HepG2 (cell line): ENCODE measurements around the gene CYB5B. TPM values are rescaled to one million over a fixed set of nuclear protein-coding genes. Genes with fewer than 3 reads are reported as not detected.

Experiments used
- ATAC-seq: fragments of 200-7000 bp; cut with Tn5 transposase; 3 replicates; pipeline ENCODE4 v1.9.1; 2020; ENCODE audit warnings: mild to moderate bottlenecking, moderate library complexity
- BruUV-seq: library from RNA; stranded (reverse); fragments of 400-500 nt; replicated peaks from 2 replicates; lab custom pipeline; 2021; lab: Mats Ljungman, UMichigan
- CTCF ChIA-PET: fragments of 300-600 bp; formaldehyde crosslinking; extraction: SDS; loops from one replicate; lab custom pipeline; 2021; ENCODE audit warnings: low total read pairs, inconsistent platforms, low intra/inter-chr PET ratio; lab: Yijun Ruan, JAX
- POLR2A ChIA-PET: fragments of 350-600 bp; sonication (Branson Sonifier 250); formaldehyde crosslinking; loops from one replicate; lab custom pipeline; 2020; ENCODE audit warnings: antibody characterized with exemption, inconsistent platforms; lab: Yijun Ruan, JAX
- DNase-seq: peaks from one replicate; pipeline ENCODE4 v3.0.0-alpha.2; 2015; ENCODE audit warnings: low spot score
- FAIRE-seq: peaks from 3 replicates; lab custom pipeline; 2011; peaks lifted over from hg19 to GRCh38; lab: Jason Lieb, UNC
- H2AFZ ChIP-seq: one replicate; pipeline ENCODE4 v1.6.1; 2011; ENCODE audit warnings: low read length, inconsistent platforms
- H3K27ac ChIP-seq: fragments of 300-600 bp; 3 replicates; pipeline ENCODE4 v1.8.0; 2011; ENCODE audit warnings: mixed run types, mild to moderate bottlenecking, mixed read lengths, low read length, inconsistent platforms; ENCODE audit not compliant: insufficient read depth; ENCODE audit errors: extremely low read length
- H3K27me3 ChIP-seq, 2 experiments: fragments of 200-600 bp in 1 of 2; 2 replicates in 1 of 2; 3 replicates in 1 of 2; pipeline versions ENCODE4 v1.6.0 to v1.8.0; 2011; ENCODE audit warnings: low read length in 2 of 2, mild to moderate bottlenecking in 2 of 2, moderate library complexity in 2 of 2, inconsistent platforms in 1 of 2; ENCODE audit not compliant: insufficient read depth in 2 of 2, control insufficient read depth in 1 of 2
- H3K36me3 ChIP-seq, 2 experiments: fragments of 200-600 bp in 1 of 2; replicated peaks in 1 of 2; 2 replicates in 1 of 2; 3 replicates in 1 of 2; pipeline versions ENCODE4 v1.5.1 to v1.8.0; 2011; ENCODE audit warnings: low read length in 2 of 2, inconsistent platforms in 1 of 2; ENCODE audit not compliant: insufficient read depth in 2 of 2, control insufficient read depth in 1 of 2
- H3K4me1 ChIP-seq: 2 replicates; pipeline ENCODE4 v1.5.1; 2012; ENCODE audit warnings: low read length, inconsistent platforms; ENCODE audit not compliant: insufficient read depth
- H3K4me2 ChIP-seq: 2 replicates; pipeline ENCODE4 v1.6.0; 2011; ENCODE audit warnings: low read depth, low read length, inconsistent platforms
- H3K4me3 ChIP-seq, 3 experiments: fragments of 200-600 bp in 1 of 3; sonication (generic), shearing (Covaris generic) in 1 of 3; replicated peaks in 1 of 3; 2 replicates each; pipeline ENCODE4 v1.5.1; 2011 to 2016; ENCODE audit warnings: low read length in 3 of 3, inconsistent platforms in 2 of 3, low read depth in 2 of 3, mild to moderate bottlenecking in 2 of 3, control low read depth in 1 of 3, mixed read lengths in 1 of 3; ENCODE audit not compliant: insufficient read depth in 1 of 3
- H3K79me2 ChIP-seq: one replicate; pipeline ENCODE4 v1.6.1; 2011; ENCODE audit warnings: low read length, inconsistent platforms; ENCODE audit not compliant: insufficient read depth
- H3K9ac ChIP-seq: 2 replicates; pipeline ENCODE4 v1.6.0; 2011; ENCODE audit warnings: mild to moderate bottlenecking, low read depth, low read length, inconsistent platforms; ENCODE audit not compliant: insufficient read depth
- H3K9me3 ChIP-seq: 2 replicates; pipeline ENCODE4 v1.5.1; 2012; ENCODE audit warnings: mild to moderate bottlenecking, low read length
- H4K20me1 ChIP-seq: 2 replicates; pipeline ENCODE4 v1.6.0; 2011; ENCODE audit warnings: inconsistent platforms, mild to moderate bottlenecking, low read length, moderate library complexity; ENCODE audit not compliant: insufficient read depth
- ARNT ChIP-seq: fragments of 450-650 bp; IDR thresholded peaks from 2 replicates; pipeline ENCODE4 v1.6.1; 2017
- KLF16 ChIP-seq, 2 experiments: sonication (generic) in 1 of 2; formaldehyde crosslinking in 1 of 2; IDR thresholded peaks; 2 replicates each; pipeline versions ENCODE4 v1.6.1 to v1.8.0; 2016 to 2023; ENCODE audit warnings: missing genetic modification reagents in 2 of 2, missing compliant biosample characterization in 1 of 2
- RBM22 ChIP-seq: fragments of 200-400 bp; formaldehyde crosslinking; optimal IDR thresholded peaks from 2 replicates; pipeline ENCODE3; 2017; ENCODE audit warnings: mild to moderate bottlenecking, low read length, moderate library complexity
- TBL1XR1 ChIP-seq: fragments of 150-350 bp; IDR thresholded peaks from 2 replicates; pipeline ENCODE4 v1.6.1; 2014; ENCODE audit warnings: borderline replicate concordance, low read length; ENCODE audit not compliant: partially characterized antibody
- XRCC5 ChIP-seq: fragments of 200-400 bp; formaldehyde crosslinking; optimal IDR thresholded peaks from 2 replicates; pipeline ENCODE3; 2017; ENCODE audit warnings: mild to moderate bottlenecking, low read length
- ZNF652 ChIP-seq: IDR thresholded peaks from 2 replicates; pipeline ENCODE4 v1.6.1; 2016; ENCODE audit warnings: low read depth, borderline replicate concordance
- WGBS: methylation state at CpG from one replicate; pipeline ENCODE4 v1.1.6; 2017; ENCODE audit warnings: low lambda C conversion rate; 5-methylcytosine and 5-hydroxymethylcytosine counted together
- in situ Hi-C: cut with HindIII; loops from 2 replicates; pipeline ENCODE4 v1.10.0; 2017; ENCODE audit warnings: low pct_unique_long_range_greater_than_20kb; ENCODE audit not compliant: extremely low pct_ligation_motif_present
- intact Hi-C: fragments of 100-400 bp; cut with micrococcal nuclease; formaldehyde crosslinking; loops from one replicate; pipeline ENCODE4 v1.10.0; 2022; ENCODE audit not compliant: unreplicated experiment
- polyA plus RNA-seq, 8 experiments: library from polyadenylated mRNA; depleted of rRNA in 3 of 8; stranded (reverse) in 7 of 8; unstranded in 1 of 8; fragments of >200 nt; fragmentation: Illumina TruSeq in 4 of 8; extraction: Trizol in 4 of 8; gene quantifications; 2 replicates each; pipeline versions ENCODE4 v1.2.1 to v1.2.3, GENCODE V29; 2011 to 2016; ENCODE audit warnings: low read depth in 4 of 8, missing spikeins in 1 of 8, mixed read lengths in 1 of 8; ENCODE audit not compliant: insufficient read depth in 1 of 8
- total RNA-seq, 5 experiments: library from RNA; depleted of rRNA; stranded (reverse); fragments of >200 nt; fragmentation: Illumina TruSeq; extraction: Trizol; gene quantifications; 2 replicates each; pipeline ENCODE4 v1.2.3, GENCODE V29; 2016; ENCODE audit warnings: low read depth in 1 of 5

CYB5B gene
- total and polyA plus RNA-seq, 2 of the 13 experiments (the other 11 are each of a cell fraction or from before 2014, with no cell fraction given) = 234 to 432 TPM

DNA sequence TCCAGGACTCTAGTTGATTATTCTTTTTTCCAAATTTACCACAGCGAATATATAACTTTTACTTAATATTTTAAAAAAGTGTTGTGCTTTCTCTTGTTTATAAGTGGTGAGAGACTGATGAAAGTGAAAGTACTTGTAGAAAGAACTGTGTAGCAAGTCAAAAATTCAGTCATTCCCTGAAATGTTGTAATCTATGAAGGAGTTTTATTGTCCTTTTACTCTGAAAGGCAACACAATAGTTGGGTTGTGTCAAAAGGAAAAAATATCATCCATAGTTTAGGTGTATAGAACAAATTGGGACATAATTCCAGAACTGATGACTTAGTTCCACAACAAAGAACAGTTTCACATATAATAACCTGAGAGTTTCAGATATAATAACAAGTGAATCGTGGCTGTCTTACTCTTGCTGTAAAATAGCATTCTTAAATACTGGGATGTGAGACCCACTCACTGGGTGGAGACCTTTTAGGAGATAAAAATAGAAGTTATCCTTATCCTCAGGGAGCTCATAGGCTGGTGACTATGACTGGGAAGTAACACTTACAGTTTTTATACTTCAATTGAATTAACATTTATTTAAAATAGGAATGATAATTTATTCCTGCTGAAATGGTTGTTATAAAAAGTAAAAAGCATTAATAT, 20.6 kb downstream of the CYB5B start:
- intact Hi-C loops = loop anchor here (1.0 kb wide), 1 partner anchor 9 kb away; no protein-coding TSS in a partner anchor
- in situ Hi-C loops = no loop called here
- peaks cover 80% of the 10 kb centered on the region for H3K79me2 ChIP-seq
- no peak overlapping the region for H3K4me3 ChIP-seq
- DNase-seq (no peak), FAIRE-seq (no peak), ATAC-seq (no peak)
- CTCF ChIA-PET = no interaction called here
- 95% methylated on average over 2 of the region's 2 CpGs for WGBS
- peaks cover 59% of the 10 kb centered on the region for H3K4me1 ChIP-seq
- no TSS peak for BruUV-seq
- POLR2A ChIA-PET = interaction anchor here (0.8 kb wide), 1 partner anchor 49 kb away, joined by 3 read pairs; no protein-coding TSS in a partner anchor
- no peak overlapping the region for H3K27ac ChIP-seq
- H3K4me2 ChIP-seq = peak overlapping the region; percentile 26
- no peaks in the 10 kb centered on the region for H3K27me3 ChIP-seq
- 0 out of 2 replicates have a peak, but pooled peaks cover 3% of the 10 kb centered on the region for H4K20me1 ChIP-seq
- no peak overlapping the region for H2AFZ ChIP-seq
- no peaks in the 10 kb centered on the region for H3K9me3 ChIP-seq
- TF ChIP-seq KLF16 (CRISPR knock-in tag; IDR thresholded peaks at IDR 0.05) (0 out of 4 replicates have a peak, but pooled peaks of 1 of the 2 experiments have one; percentile 30), ARNT (no peak)
- H3K36me3 ChIP-seq = peaks cover 11 to 74% of the 10 kb centered on the region in 2 experiments
- H3K9ac ChIP-seq = no peak overlapping the region

DNA sequence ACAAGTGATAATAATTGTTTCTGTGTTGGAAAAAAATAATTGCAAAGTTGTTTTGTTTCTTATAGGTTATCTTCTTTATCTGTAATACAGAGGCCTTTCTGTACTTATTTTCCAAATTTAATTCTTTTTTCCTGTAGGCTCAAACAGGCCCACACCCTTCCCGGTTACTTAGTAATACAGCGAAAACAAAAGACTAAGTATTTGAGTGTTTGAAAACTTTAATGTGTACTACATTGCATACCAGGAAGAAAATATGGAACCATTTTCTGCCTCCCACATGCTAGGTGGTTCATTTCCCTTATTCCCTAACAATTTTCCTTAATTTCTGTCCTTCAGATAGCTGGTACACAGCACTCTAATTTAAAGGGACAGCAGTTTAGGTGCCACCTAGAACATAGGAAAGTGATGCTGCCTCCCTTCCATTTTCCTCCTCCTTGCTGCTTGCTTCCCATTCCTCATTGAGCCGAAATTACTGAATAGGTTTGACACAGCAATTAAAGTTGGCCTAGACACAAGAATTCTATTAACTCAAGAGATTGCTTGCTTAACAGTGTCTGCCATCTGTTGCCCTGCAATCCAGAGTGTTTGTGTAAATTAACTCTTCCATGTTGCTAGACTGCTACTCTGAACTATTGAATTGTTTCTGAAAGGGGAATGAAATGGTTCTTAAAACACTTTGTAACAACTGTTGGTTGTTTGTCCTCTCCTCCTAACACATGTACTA, 24.2 kb downstream of the CYB5B start:
- Histone ChIP-seq H3K4me2 (no peak overlapping the region), H3K4me3 (no peak overlapping the region), H3K4me1 (peaks cover 35% of the 10 kb centered on the region), H3K9me3 (no peaks in the 10 kb centered on the region), H2AFZ (no peak overlapping the region), H3K27me3 (no peaks in the 10 kb centered on the region), H3K27ac (peak overlapping the region; percentile 5), H3K36me3 (peaks cover 21 to 62% of the 10 kb centered on the region in 2 experiments), H3K79me2 (peaks cover 56% of the 10 kb centered on the region), H3K9ac (no peak overlapping the region), H4K20me1 (0 out of 2 replicates have a peak, but pooled peaks cover 3% of the 10 kb centered on the region)
- WGBS = 92% methylated on average over 3 of the region's 3 CpGs
- TF ChIP-seq TBL1XR1 = no peak
- peak; percentile 75 for TF ChIP-seq RBM22
- peak; percentile 63; the same call in 1 of the 2 replicates for TF ChIP-seq ZNF652 (CRISPR knock-in tag)
- no peak for TF ChIP-seq XRCC5
- in situ Hi-C loops (no loop called here), intact Hi-C loops (no loop called here)
- ChIA-PET POLR2A (interaction anchor here (1.7 kb wide), 1 partner anchor 116 kb away, joined by 7 read pairs; no protein-coding TSS in a partner anchor), CTCF (no interaction called here)
- ATAC-seq (no peak), DNase-seq (no peak), FAIRE-seq (no peak)
- BruUV-seq = no TSS peak
